Neutrophil (primary cell): ENCODE results near the gene GFOD1.
A peak's percentile ranks its signal among the peaks of the same experiment; 100 is the strongest.
"Not testable (repeated sequence)": the region's sequence is repeated elsewhere in the genome, so short reads cannot be mapped to it uniquely, and the experiment has no call there.

Source experiments
- H3K27ac ChIP-seq: fragments of 200-600 bp; sonication (generic); 2 replicates; pipeline ENCODE4 v1.5.1; 2016; ENCODE audit warnings: mild to moderate bottlenecking, moderate library complexity
- H3K27me3 ChIP-seq: fragments of 200-600 bp; sonication (generic); 2 replicates; pipeline ENCODE4 v1.6.0; 2016; ENCODE audit warnings: mild to moderate bottlenecking
- H3K36me3 ChIP-seq: fragments of 200-600 bp; sonication (generic); 2 replicates; pipeline ENCODE4 v1.5.1; 2017
- H3K4me1 ChIP-seq, 2 experiments: fragments of 200-600 bp in 1 of 2; sonication (generic) in 1 of 2; 1 replicate in 1 of 2; 2 replicates in 1 of 2; pipeline versions ENCODE4 v1.5.1 to v1.6.1; 2013 to 2016; ENCODE audit warnings: low read depth in 1 of 2, low read length in 1 of 2, mild to moderate bottlenecking in 1 of 2, moderate library complexity in 1 of 2; ENCODE audit not compliant: control insufficient read depth in 1 of 2, insufficient read depth in 1 of 2
- H3K4me3 ChIP-seq, 2 experiments: fragments of 200-600 bp in 1 of 2; sonication (generic) in 1 of 2; 1 replicate in 1 of 2; 2 replicates in 1 of 2; pipeline ENCODE4 v1.5.1; 2013 to 2016; ENCODE audit warnings: low read depth in 1 of 2, low read length in 1 of 2, mild to moderate bottlenecking in 1 of 2, moderate library complexity in 1 of 2
- H3K9me3 ChIP-seq: fragments of 200-600 bp; sonication (generic); 2 replicates; pipeline ENCODE4 v1.5.1; 2016
- TF ChIP-seq, protein P1 (sequence below): fragments of 200-600 bp; sonication (generic); IDR thresholded peaks from 2 replicates; pipeline ENCODE4 v1.5.1; 2016; ENCODE audit warnings: antibody characterized with exemption

Gene GFOD1

GRCh38 chr6:13447949-13448724, 39.3 kb downstream of the GFOD1 start:
- H3K4me3 ChIP-seq, result peak overlapping the region; percentile 19 to 22
- peaks cover 31 to 45% of the 10 kb centered on the region in 2 experiments for H3K4me1 ChIP-seq
- H3K27ac ChIP-seq, result peak overlapping the region; percentile 80
- H3K9me3 ChIP-seq, result no peaks in the 10 kb centered on the region
- TF ChIP-seq, protein P1, sequence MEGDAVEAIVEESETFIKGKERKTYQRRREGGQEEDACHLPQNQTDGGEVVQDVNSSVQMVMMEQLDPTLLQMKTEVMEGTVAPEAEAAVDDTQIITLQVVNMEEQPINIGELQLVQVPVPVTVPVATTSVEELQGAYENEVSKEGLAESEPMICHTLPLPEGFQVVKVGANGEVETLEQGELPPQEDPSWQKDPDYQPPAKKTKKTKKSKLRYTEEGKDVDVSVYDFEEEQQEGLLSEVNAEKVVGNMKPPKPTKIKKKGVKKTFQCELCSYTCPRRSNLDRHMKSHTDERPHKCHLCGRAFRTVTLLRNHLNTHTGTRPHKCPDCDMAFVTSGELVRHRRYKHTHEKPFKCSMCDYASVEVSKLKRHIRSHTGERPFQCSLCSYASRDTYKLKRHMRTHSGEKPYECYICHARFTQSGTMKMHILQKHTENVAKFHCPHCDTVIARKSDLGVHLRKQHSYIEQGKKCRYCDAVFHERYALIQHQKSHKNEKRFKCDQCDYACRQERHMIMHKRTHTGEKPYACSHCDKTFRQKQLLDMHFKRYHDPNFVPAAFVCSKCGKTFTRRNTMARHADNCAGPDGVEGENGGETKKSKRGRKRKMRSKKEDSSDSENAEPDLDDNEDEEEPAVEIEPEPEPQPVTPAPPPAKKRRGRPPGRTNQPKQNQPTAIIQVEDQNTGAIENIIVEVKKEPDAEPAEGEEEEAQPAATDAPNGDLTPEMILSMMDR, result no peak
- H3K27me3 ChIP-seq, result no peaks in the 10 kb centered on the region
- H3K36me3 ChIP-seq, result peaks cover 5% of the 10 kb centered on the region

GRCh38 chr6:13446381-13446780, 41.0 kb downstream of the GFOD1 start:
- TF ChIP-seq, protein P1, result no peak
- H3K4me3 ChIP-seq, result no peak overlapping the region
- H3K27ac ChIP-seq, result peak overlapping the region; percentile 80

DNA sequence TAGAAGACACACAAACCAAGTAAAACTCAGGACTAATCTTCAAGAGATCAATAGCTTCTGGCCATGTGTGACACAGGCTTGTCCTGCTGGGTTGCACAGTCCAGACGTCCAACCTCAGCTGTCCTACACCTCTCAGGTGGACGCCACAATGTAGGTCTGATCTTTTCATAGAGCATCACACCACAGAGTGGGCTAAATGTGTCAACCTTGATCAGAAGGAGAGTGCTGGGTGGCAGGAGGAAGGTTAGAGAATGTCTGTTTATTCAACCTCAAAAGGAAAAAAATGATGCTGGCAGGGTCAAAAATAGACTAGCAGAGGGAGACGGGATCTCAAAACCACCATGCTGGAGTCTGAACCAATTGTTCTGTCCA, 41.7 kb downstream of the GFOD1 start:
- H3K27ac ChIP-seq, result peak overlapping the region; percentile 23
- no peaks in the 10 kb centered on the region for H3K9me3 ChIP-seq
- TF ChIP-seq, protein P1, result no peak
- no peaks in the 10 kb centered on the region for H3K27me3 ChIP-seq
- H3K4me3 ChIP-seq, result no peak overlapping the region
- H3K36me3 ChIP-seq, result no peaks in the 10 kb centered on the region
- H3K4me1 ChIP-seq, result peaks cover 31 to 44% of the 10 kb centered on the region in 2 experiments

More at GRCh38 chr6:13446381-13446780, 41.0 kb downstream of the GFOD1 start:
- no peaks in the 10 kb centered on the region for H3K27me3 ChIP-seq
- H3K4me1 ChIP-seq, result peaks cover 31 to 44% of the 10 kb centered on the region in 2 experiments
- peaks cover 2% of the 10 kb centered on the region for H3K36me3 ChIP-seq
- no peaks in the 10 kb centered on the region for H3K9me3 ChIP-seq

- H3K4me3 ChIP-seq, result no peak overlapping the region
- H3K27ac ChIP-seq, result peak overlapping the region; percentile 23
- no peaks in the 10 kb centered on the region for H3K36me3 ChIP-seq
- no peaks in the 10 kb centered on the region for H3K9me3 ChIP-seq
- TF ChIP-seq, protein P1, result no peak
- peaks cover 31 to 44% of the 10 kb centered on the region in 2 experiments for H3K4me1 ChIP-seq
- H3K27me3 ChIP-seq, result no peaks in the 10 kb centered on the region
Observed at GRCh38 chr6:13445005-13445743, 42.2 kb downstream of the GFOD1 start.

DNA sequence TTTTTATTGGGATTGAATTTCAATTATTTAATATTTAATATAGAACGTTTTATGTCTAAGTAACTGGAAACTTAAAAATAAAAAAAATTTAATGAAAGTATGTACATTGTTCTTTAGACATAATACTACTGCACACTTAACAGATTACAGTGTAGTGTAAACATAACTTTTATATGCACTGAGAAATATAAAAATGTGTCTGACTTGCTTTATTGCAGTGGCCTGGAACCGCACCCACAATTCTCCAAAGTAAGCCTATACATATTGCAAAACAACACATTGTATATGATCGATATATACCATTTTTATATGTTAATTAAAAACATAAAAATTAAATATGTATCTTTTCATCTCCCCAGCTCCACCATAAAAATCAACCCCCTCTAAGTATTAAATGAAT, 42.8 kb downstream of the GFOD1 start:
- H3K36me3 ChIP-seq, result no peaks in the 10 kb centered on the region
- H3K4me1 ChIP-seq, result peaks cover 31 to 40% of the 10 kb centered on the region in 2 experiments
- H3K9me3 ChIP-seq, result no peaks in the 10 kb centered on the region
- no peak overlapping the region for H3K27ac ChIP-seq
- no peaks in the 10 kb centered on the region for H3K27me3 ChIP-seq
- H3K4me3 ChIP-seq, result no peak overlapping the region
- TF ChIP-seq, protein P1, result no peak

DNA sequence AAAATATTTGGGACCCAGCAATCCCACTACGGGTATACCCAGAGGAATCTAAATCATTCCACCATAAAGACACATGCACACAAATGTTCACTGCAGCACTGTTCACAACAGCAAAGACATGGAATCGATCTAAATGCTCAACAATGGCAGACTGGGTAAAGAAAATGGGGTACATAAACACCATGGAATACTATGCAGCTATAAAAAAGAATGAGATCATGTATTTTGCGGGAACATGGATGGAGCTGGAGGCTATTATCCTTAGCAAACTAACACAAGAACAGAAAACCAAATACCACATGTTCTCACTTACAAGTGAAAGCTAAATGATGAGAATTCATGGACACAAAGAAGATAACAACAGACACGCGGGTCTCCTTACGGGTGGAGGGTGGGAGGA, 43.4 kb downstream of the GFOD1 start:
- not testable (repeated sequence) for H3K9me3 ChIP-seq, H3K27me3 ChIP-seq, H3K27ac ChIP-seq, H3K4me3 ChIP-seq, H3K36me3 ChIP-seq
- H3K4me1 ChIP-seq, result peaks cover 26 to 38% of the 10 kb centered on the region in 2 experiments
